Activated CD8-positive, alpha-beta T cell treated with anti-CD3 and anti-CD28 coated beads, Interleukin-2, amount 10 ng/mL, durations not matched to agents 7 days and 5 days (primary cell): ENCODE data around the gene TWIST2. TPM values are rescaled to one million over a fixed set of nuclear protein-coding genes. Genes with fewer than 3 reads are reported as not detected.

ENCODE experiments used
- ATAC-seq: fragments of 150-1000 bp; cut with Tn5 transposase; one replicate; pipeline ENCODE4 v1.10.0; 2021; ENCODE audit warnings: moderate library complexity
- CTCF ChIA-PET: fragments of 350-600 bp; sonication (Branson Sonifier 250); formaldehyde crosslinking; loops from one replicate; lab custom pipeline; 2021; ENCODE audit warnings: antibody characterized with exemption; lab: Charles Lee
- POLR2A ChIA-PET: fragments of 350-600 bp; sonication (Branson Sonifier 250); formaldehyde crosslinking; loops from one replicate; lab custom pipeline; 2021; ENCODE audit warnings: antibody characterized with exemption; lab: Charles Lee
- DNase-seq: peaks from one replicate; pipeline ENCODE4 v3.0.0-alpha.2; 2020
- H3K27ac Mint-ChIP-seq: one replicate; pipeline ENCODE4 v1.8.0; 2021; ENCODE audit warnings: mild to moderate bottlenecking, mixed read lengths
- H3K27me3 Mint-ChIP-seq: one replicate; pipeline ENCODE4 v1.8.0; 2021; ENCODE audit warnings: low read depth, mixed read lengths
- H3K36me3 Mint-ChIP-seq: one replicate; pipeline ENCODE4 v1.8.0; 2021; ENCODE audit warnings: low read depth, mixed read lengths
- H3K4me1 Mint-ChIP-seq: one replicate; pipeline ENCODE4 v1.8.0; 2021; ENCODE audit warnings: low read depth, mixed read lengths
- H3K4me3 Mint-ChIP-seq: one replicate; pipeline ENCODE4 v1.8.0; 2021; ENCODE audit warnings: mild to moderate bottlenecking, mixed read lengths
- H3K9me3 Mint-ChIP-seq: one replicate; pipeline ENCODE4 v1.8.0; 2022; ENCODE audit warnings: mixed read lengths; ENCODE audit not compliant: insufficient read depth
- total RNA-seq, 2 experiments: library from RNA; stranded (reverse); gene quantifications; one replicate each; pipeline ENCODE4 v1.2.3, GENCODE V29; 2021

The TWIST2 gene
- total RNA-seq, 2 experiments from 2014 or later = not detected

DNA sequence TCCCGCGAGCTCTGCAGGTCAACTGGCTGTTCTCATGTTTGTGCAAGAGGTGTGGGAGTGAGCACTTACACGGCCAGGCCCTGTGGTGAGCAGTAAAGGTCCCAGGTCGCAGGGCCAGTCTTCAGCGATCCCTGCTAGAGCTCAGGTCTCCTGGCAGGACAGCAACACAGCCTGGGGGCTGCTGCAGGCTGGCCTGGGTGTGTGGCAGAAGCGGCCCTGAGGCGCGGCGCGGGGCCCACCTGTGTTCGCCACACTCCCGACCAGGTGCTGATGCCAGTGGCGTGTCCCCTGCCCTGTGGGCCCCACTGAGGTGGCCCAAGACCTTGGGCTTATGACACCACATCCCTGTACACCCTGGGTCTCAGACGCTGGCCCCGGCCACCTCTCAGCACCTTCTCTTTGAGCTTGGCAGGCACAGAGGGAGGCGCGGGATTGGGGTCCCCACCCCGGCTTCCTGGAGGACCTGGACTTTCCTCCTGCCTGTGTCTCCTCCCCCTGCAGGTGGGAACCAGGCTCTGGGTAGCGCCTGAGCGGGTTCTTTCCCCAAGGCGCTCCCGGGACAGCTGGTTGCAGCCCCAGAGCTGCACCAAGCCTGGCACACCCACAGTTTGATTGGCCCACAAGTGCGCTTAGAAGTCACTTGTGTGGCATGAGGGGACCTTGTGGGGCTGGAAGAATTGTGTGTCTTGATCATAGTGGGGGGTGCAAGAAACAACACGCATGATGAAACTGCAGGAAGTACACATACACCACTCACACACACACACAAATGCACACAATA, 59.2 kb downstream of the TWIST2 start:
- Mint-ChIP-seq H3K9me3 (no peaks in the 10 kb centered on the region), H3K27ac (no peak overlapping the region), H3K27me3 (no peaks in the 10 kb centered on the region), H3K4me1 (no peaks in the 10 kb centered on the region), H3K4me3 (no peak overlapping the region), H3K36me3 (no peaks in the 10 kb centered on the region)
- ATAC-seq (no peak), DNase-seq (no peak)
- CTCF ChIA-PET = no interaction called here
- POLR2A ChIA-PET = no interaction called here

DNA sequence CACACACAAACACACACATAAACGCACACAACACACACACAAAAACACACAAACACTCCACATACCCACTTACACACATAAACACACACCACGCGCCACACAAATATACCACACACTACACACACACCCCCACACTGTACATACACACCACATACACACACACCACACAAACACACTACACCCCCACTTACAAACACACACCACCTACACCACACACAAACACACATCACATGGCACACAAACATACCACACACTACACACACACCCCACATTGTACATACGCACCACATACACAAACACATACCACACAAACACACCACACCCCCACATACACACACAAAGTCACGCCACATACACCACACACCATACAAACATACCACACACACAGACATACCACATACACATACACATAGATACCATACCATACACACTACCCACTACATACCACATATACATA, 59.9 kb downstream of the TWIST2 start:
- no peak for ATAC-seq
- H3K27me3 Mint-ChIP-seq = no peaks in the 10 kb centered on the region
- H3K4me3 Mint-ChIP-seq = no peak overlapping the region
- no peak overlapping the region for H3K27ac Mint-ChIP-seq
- CTCF ChIA-PET = no interaction called here
- no peaks in the 10 kb centered on the region for H3K36me3 Mint-ChIP-seq
- POLR2A ChIA-PET = no interaction called here
- no peaks in the 10 kb centered on the region for H3K4me1 Mint-ChIP-seq
- DNase-seq = no peak
- no peaks in the 10 kb centered on the region for H3K9me3 Mint-ChIP-seq

DNA sequence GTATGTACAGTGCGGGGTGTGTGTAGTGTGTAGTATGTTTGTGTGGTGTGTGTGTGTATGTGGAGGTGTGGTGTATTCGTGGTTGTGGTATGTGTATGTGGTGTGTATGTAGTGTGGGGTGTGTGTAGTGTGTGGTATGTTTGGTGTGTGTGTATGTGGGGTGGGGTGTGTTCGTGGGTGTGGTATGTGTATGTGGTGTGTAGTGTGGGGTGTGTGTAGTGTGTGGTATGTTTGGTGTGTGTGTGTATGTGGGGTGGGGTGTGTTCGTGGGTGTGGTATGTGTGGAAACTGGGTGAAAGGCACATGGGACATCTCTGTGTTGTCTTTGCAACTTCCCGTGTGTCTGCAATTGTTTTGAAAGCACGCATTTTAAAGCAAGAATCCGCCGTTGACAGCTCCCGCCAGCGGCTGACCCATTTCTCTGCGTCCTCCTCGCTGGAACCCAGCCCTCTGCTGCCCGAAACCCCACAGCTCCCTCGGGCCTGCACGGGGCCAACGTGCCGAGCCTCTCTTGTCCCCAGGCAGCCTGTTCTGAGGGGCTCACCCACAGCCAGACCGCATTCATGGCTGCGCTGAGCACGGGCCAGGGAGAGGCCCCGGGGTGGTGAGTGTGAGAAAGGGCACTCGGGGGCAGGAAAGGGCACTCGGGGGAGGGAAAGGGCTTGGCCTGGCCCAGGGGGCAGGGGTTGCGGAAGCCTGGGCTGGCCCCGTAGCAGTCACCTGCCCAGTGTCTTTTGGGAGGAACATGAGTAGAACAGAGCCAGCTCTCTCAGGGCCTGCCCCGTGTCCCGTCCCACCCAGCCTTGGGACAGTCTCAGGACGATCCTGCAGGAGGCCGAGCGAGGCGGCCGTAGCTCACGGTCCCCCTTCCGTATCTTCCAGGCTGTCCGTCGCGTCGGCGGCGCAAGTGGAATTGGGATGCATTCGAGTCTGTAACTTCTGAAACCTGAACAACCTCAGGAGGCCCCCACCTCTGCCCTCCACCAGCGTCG, 61.4 kb downstream of the TWIST2 start:
- no peak overlapping the region for H3K4me3 Mint-ChIP-seq
- no peaks in the 10 kb centered on the region for H3K27me3 Mint-ChIP-seq
- DNase-seq (no peak), ATAC-seq (peak; percentile 41)
- no peaks in the 10 kb centered on the region for H3K9me3 Mint-ChIP-seq
- H3K27ac Mint-ChIP-seq = no peak overlapping the region
- no peaks in the 10 kb centered on the region for H3K4me1 Mint-ChIP-seq
- CTCF ChIA-PET = no interaction called here
- POLR2A ChIA-PET = no interaction called here
- H3K36me3 Mint-ChIP-seq = no peaks in the 10 kb centered on the region

DNA sequence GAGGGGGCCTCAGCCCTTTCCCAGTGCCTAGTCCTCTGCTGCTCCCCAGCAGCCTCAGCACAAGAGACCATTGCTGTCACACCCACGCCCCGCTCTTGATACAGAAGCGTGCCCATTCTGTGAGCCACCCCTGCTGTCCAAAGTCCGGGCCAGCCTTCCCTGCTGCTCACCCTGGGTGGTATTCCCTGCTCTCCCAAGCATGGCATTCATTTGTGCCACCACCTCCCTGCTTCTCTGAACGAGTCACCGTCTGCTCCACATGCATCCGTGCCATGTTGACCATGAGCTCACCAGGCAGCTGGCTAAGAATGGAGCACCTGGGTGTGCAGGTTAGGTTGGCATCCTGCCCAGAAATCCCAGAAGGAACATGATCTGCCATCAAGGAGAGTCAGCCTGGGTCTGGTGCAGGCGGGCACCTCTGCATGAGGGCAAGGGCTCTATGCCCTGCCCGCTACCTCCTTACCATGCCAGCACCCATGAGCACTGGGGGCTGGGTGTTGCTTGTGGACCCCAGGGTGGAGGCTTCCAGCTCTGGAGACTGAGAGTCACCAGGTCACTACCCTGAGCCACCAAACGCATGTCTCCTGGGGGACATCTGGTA, 63.0 kb downstream of the TWIST2 start:
- ChIA-PET CTCF (no interaction called here), POLR2A (no interaction called here)
- DNase-seq = no peak

DNA sequence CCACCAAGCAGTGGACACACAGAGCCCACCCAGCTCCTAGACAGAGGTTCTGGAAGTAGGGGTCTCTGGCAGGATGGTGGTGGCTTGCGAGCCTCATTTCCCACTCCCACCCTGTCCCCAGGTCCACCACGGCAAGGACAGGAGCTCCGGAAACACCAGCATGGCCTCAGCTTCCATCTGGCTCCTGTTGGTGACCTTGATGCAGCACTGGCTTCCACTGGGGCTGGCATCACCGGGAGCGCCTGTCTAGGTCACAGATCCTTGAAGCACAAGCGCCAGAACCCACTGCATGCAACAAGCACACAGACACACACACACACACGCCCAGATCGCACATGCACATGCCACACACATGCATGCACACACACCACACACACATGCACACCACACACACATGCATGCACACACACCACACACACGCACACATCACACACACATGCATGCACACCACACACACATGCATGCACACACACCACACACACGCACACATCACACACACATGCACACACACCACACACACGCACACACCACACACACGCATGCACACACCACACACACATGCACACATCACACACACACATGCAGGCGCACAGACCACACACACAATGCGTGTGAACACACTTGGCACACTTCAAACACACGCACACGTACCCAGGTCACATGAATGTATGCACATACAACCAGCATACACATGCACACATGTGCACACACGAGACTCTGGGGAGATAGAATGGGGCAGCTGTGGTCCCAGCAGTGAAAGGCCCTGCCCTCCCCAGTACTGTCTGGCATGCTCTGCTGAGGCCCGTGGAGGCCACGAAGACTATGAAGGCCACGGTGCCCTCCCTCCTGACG, 63.7 kb downstream of the TWIST2 start:
- Mint-ChIP-seq H3K4me3 (no peak overlapping the region), H3K4me1 (no peaks in the 10 kb centered on the region), H3K36me3 (no peaks in the 10 kb centered on the region), H3K27ac (no peak overlapping the region), H3K9me3 (no peaks in the 10 kb centered on the region), H3K27me3 (no peaks in the 10 kb centered on the region)
- POLR2A ChIA-PET = no interaction called here
- ATAC-seq = no peak
- CTCF ChIA-PET = no interaction called here
- DNase-seq = no peak

More for the DNA sequence above, 63.0 kb downstream of the TWIST2 start:
- Mint-ChIP-seq H3K4me3 (no peak overlapping the region), H3K27ac (no peak overlapping the region), H3K27me3 (no peaks in the 10 kb centered on the region), H3K4me1 (no peaks in the 10 kb centered on the region), H3K36me3 (no peaks in the 10 kb centered on the region), H3K9me3 (no peaks in the 10 kb centered on the region)
- no peak for ATAC-seq

DNA sequence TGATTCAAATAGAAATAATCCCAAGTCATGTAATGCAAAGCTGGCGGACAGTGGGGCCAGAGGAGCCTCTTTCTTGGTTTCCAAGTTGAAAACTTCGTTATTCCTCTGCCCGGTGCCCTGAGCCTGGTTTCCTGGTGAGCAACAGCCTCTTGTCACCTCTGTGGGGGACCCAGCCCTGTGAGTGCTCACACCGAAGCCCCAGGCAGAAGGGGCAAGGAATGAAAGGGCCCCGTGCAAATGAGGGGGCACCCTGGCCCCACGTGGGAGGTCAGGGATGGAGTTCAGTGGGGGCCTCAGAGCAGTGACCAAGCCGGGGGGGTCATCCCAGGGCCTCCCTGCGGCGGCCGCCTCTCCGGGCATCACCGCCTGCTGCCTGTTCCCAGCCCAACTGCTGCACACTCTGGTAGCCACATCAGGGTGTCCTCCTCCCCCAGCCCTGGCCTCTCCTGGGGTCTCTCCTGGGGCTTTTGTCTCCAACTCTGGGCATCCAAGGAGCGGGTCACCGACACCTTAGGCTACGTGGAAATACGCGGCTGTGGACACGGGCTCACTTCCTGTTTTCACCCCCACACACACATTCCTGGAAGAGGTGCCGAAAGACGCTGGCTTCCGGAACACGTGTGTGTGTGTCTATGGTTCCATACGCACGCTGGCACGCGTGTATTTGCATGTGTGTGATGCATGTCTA, 64.5 kb downstream of the TWIST2 start:
- Mint-ChIP-seq H3K27me3 (no peaks in the 10 kb centered on the region), H3K27ac (no peak overlapping the region), H3K4me1 (no peaks in the 10 kb centered on the region), H3K4me3 (no peak overlapping the region), H3K9me3 (no peaks in the 10 kb centered on the region), H3K36me3 (no peaks in the 10 kb centered on the region)
- DNase-seq (no peak), ATAC-seq (no peak)
- CTCF ChIA-PET = no interaction called here
- POLR2A ChIA-PET = no interaction called here

DNA sequence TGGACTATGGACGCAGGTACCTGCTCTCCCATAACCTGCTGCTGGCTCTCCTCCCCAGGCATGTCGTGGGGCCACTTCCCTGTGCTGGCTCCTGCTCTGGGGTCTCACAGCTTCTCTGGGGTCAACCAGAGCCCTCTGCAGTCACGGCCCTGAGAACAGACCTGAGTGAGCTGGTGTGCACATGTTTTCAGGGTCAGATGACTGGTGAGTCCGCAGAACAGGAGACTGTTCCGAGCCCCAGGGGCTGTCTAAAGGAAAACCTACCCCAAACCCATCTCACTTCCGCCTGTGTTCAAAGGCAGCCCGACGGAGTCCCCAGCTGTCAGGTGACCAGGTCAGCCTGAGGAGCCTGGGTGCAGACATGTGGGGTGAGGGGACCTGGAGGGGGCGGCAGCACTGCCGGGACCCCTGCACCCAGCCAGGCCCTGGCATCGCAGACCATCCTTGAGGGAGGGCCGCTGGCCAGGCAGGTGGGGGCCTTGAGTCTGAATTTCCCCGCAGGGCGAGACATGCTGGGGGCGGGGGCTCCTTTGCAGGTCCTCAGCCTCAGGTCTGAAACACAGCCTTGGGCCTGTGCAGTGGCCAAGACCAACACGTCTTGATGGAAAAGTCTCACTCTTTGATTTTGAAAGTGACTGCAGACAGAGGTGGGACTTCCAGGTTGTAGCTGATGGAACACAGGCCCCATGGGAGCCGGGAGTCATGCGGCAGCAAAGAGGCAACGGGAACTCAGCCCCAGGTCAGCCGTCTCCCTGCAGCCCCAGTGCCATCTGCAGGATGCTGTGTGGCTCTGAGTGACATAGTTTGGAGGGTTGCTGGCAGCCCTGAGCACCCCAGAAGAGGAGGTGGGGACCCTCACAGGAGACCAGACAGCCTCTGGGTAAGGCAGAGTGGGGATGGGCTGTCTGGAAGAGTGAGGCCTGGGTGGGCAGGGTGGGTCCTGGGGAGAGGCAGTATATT, 65.3 kb downstream of the TWIST2 start:
- H3K27ac Mint-ChIP-seq = no peak overlapping the region
- DNase-seq = no peak
- H3K4me1 Mint-ChIP-seq = no peaks in the 10 kb centered on the region
- H3K4me3 Mint-ChIP-seq = no peak overlapping the region
- no peaks in the 10 kb centered on the region for H3K9me3 Mint-ChIP-seq
- CTCF ChIA-PET = no interaction called here
- no peaks in the 10 kb centered on the region for H3K27me3 Mint-ChIP-seq
- POLR2A ChIA-PET = no interaction called here
- no peak for ATAC-seq
- no peaks in the 10 kb centered on the region for H3K36me3 Mint-ChIP-seq

DNA sequence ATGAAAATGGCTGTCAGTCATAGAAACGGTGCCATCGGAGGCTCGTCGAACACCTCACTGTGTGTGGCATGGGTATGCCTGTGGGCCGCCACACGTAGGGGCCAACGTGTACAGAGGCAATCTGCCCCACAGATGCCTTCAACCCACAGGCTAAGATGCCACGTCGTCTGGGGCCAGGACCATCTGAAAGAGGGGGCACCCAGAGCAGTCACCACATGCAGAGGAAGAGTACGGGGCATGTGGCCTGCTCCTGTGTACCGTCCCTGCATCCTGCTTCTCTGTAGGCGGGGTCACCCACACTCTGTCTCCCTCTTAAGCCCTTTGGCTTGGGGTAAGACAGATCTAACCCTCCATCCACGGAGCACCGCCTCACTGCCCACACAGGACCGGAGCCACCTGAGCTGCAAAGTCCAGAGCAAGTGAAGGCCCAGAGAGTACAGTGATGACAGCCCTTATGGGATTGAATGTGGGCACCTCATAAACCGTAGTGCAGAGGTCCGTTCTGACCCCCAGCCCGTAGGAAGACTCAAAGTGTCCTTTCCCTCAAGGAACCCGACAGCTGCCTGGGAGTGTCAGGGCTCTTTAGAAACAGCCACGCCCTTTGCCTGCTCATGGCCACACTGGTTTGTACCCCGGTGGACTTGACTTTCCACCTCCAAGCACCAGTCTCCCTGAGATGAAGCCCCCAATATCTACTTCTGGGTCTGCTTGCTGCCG, 66.2 kb downstream of the TWIST2 start:
- Mint-ChIP-seq H3K36me3 (no peaks in the 10 kb centered on the region), H3K27ac (no peak overlapping the region), H3K9me3 (no peaks in the 10 kb centered on the region), H3K27me3 (no peaks in the 10 kb centered on the region), H3K4me3 (no peak overlapping the region), H3K4me1 (no peaks in the 10 kb centered on the region)
- CTCF ChIA-PET = no interaction called here
- ATAC-seq (no peak), DNase-seq (no peak)
- POLR2A ChIA-PET = no interaction called here

DNA sequence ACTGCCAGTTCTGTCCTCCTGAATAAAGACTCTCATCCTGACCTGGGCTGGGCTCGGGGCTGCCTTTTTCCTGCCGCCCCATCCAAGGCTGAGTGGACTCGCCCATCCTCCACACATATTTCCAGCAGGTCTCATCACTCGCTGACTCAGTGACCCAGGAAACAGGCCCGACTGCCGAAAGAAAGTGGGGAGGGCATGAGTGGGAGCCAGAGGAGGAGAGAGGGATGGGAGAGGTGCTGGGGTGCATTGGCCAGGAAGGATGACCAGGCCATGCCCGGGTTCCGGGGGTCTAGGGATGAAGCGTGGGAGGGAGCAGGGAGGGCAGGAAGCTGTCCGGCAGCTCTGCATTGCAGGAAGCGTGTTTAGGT, 66.7 kb downstream of the TWIST2 start:
- ATAC-seq (no peak), DNase-seq (no peak)
- Mint-ChIP-seq H3K36me3 (no peaks in the 10 kb centered on the region), H3K27ac (no peak overlapping the region), H3K4me3 (no peak overlapping the region), H3K9me3 (no peaks in the 10 kb centered on the region), H3K27me3 (no peaks in the 10 kb centered on the region), H3K4me1 (no peaks in the 10 kb centered on the region)
- ChIA-PET POLR2A (no interaction called here), CTCF (no interaction called here)

DNA sequence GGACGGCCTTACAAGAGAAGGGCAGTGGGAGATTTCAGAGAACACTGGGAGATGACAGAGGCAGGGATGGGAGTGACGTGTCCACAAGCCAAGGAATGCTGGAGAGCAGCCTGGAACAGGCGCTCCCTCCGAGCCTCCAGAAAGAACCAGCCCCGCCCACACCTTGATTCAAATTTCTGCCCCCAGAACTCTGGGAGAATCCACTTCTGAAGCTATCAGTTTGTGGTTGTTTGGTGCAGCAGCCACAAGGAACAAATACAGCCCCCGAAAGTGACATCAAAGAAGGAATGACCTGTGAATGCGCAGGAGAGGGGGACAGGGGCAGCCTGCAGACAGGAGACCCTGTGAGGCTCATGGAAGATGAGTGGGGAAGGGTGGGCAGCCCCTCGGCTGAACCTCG, 67.3 kb downstream of the TWIST2 start:
- no peaks in the 10 kb centered on the region for H3K9me3 Mint-ChIP-seq

More for the DNA sequence above, 67.3 kb downstream of the TWIST2 start:
- Mint-ChIP-seq H3K27ac (no peak overlapping the region), H3K36me3 (no peaks in the 10 kb centered on the region), H3K4me1 (no peaks in the 10 kb centered on the region), H3K27me3 (no peaks in the 10 kb centered on the region), H3K4me3 (no peak overlapping the region)
- CTCF ChIA-PET = no interaction called here
- ATAC-seq = no peak
- POLR2A ChIA-PET = no interaction called here
- no peak for DNase-seq
